GM12864 (cell line): ENCODE results near the gene RALA.

Source experiments
- DNase-seq: peaks from one replicate; pipeline ENCODE4 v3.0.0-alpha.2; 2011; ENCODE audit warnings: low read depth
- H3K4me3 ChIP-seq: 2 replicates; pipeline ENCODE4 v1.5.1; 2011; ENCODE audit warnings: mild to moderate bottlenecking, low read depth, low read length, control low read depth
- CTCF ChIP-seq: IDR thresholded peaks from 2 replicates; pipeline ENCODE4 v1.5.1; 2011; ENCODE audit warnings: low read depth, mild to moderate bottlenecking, moderate library complexity, low read length, control low read depth, inconsistent platforms; ENCODE audit errors: missing control alignments

RALA gene

GRCh38 chr7:39623047-39623731 is at the start of gene RALA:
RALA (plus strand) TSS chr7:39623572; CDS start chr7:39686668, 63,096 bp downstream.
- no peak for TF ChIP-seq CTCF
- H3K4me3 ChIP-seq = peak within 1 kb of the TSS; percentile 81
- peak; percentile 64 for DNase-seq

GRCh38 chr7:39574673-39575349 is 48.6 kb upstream of the RALA start:
- no peak overlapping the region for H3K4me3 ChIP-seq
- DNase-seq = no peak
- TF ChIP-seq CTCF = no peak

GRCh38 chr7:39577229-39577874 is 46.0 kb upstream of the RALA start:
- no peak for TF ChIP-seq CTCF
- no peak overlapping the region for H3K4me3 ChIP-seq
- no peak for DNase-seq

GRCh38 chr7:39580149-39580874 is 43.1 kb upstream of the RALA start:
- H3K4me3 ChIP-seq = no peak overlapping the region
- peak; percentile 84 for DNase-seq
- TF ChIP-seq CTCF = peak; percentile 83

GRCh38 chr7:39582536-39582935 is 40.8 kb upstream of the RALA start:
- no peak for DNase-seq
- H3K4me3 ChIP-seq = no peak overlapping the region
- no peak for TF ChIP-seq CTCF

- no peak for DNase-seq
- H3K4me3 ChIP-seq = no peak overlapping the region
- no peak for TF ChIP-seq CTCF
These were observed 39.8 kb upstream of the RALA start for GRCh38 chr7:39583539-39583938.
